ENCODE measurements around the gene GP9.
"Not testable (repeated sequence)": the region's sequence is repeated elsewhere in the genome, so short reads cannot be mapped to it uniquely, and the experiment has no call there.

Gene GP9

DNA sequence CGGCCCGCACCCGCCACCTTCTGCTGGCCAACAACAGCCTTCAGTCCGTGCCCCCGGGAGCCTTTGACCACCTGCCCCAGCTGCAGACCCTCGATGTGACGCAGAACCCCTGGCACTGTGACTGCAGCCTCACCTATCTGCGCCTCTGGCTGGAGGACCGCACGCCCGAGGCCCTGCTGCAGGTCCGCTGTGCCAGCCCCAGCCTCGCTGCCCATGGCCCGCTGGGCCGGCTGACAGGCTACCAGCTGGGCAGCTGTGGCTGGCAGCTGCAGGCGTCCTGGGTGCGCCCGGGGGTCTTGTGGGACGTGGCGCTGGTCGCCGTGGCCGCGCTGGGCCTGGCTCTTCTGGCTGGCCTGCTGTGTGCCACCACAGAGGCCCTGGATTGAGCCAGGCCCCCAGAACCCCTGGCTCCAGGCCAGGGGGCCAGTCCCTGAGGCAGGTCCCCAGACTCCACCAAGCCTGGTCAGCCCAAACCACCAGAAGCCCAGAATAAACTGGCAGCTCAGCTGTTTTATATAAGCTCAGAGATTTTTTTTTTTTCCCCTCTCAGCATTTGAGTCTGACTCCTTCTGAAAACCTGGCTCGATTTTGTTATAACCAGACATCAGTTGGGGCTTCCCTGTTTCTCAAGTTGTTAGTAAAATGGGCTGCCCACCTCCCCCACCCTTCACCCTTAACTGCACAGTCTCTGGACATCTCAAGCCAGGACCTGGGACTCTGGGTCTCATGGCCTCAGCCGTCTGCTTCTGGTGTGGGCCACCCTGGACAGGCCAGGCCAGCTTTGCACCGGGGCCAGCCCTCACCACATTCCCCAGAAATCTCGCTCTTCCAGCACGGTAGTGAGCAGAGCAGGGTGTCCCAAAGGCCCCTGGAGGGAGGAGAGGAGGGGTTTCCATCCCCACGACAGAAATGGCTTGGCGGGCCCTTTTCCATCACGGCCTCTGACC is 1.6 kb downstream of the GP9 start:
- TF ChIP-seq CTCF (conservative IDR thresholded peaks at IDR 0.05; ENCODE audit: control insufficient read depth, insufficient read depth, low read depth, low read length): no peak
- H3K4me3 ChIP-seq (ENCODE audit: control insufficient read depth, low read depth, low read length): no peak overlapping the region

DNA sequence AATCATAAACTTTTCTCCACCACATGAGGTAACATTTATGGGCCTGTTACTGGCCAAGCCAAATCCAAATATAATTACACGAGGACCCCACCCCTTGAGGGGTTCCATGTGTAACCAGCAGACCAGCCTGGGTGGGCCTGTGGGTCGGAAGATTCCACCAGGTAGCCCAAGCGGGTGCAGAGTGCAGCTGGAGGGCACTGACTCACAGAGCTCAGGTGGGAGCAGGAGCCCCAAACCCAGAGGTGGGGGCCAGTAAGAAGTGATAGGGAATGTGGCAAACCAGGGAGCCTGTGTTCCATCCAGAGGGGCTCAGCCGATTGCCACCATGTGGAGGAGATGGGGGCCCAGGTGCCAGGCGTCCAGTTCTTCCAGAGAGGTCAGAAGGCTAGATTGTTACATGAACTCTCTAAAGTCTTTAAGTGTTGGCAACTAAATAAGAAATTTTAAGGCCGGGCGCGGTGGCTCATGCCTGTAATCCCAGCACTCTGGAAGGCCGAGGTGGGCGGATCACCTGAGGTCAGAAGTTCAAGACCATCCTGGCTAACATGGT is 2.6 kb downstream of the GP9 start:
- DNase-seq (ENCODE audit: low read depth): no peak
- no peak for TF ChIP-seq CTCF (conservative IDR thresholded peaks at IDR 0.05; ENCODE audit: control insufficient read depth, insufficient read depth, low read depth, low read length)
- H3K4me3 ChIP-seq (ENCODE audit: control insufficient read depth, low read depth, low read length): no peak overlapping the region

More for the DNA sequence above, 1.6 kb downstream of the GP9 start:
- DNase-seq (ENCODE audit: low read depth): no peak

- no peak for DNase-seq (ENCODE audit: low read depth)
- H3K4me3 ChIP-seq (ENCODE audit: control insufficient read depth, low read depth, low read length): no peak overlapping the region
- no peak for TF ChIP-seq CTCF (conservative IDR thresholded peaks at IDR 0.05; ENCODE audit: control insufficient read depth, insufficient read depth, low read depth, low read length)
Observed at GRCh38 chr3:129063841-129064482, 3.4 kb downstream of the GP9 start.

DNA sequence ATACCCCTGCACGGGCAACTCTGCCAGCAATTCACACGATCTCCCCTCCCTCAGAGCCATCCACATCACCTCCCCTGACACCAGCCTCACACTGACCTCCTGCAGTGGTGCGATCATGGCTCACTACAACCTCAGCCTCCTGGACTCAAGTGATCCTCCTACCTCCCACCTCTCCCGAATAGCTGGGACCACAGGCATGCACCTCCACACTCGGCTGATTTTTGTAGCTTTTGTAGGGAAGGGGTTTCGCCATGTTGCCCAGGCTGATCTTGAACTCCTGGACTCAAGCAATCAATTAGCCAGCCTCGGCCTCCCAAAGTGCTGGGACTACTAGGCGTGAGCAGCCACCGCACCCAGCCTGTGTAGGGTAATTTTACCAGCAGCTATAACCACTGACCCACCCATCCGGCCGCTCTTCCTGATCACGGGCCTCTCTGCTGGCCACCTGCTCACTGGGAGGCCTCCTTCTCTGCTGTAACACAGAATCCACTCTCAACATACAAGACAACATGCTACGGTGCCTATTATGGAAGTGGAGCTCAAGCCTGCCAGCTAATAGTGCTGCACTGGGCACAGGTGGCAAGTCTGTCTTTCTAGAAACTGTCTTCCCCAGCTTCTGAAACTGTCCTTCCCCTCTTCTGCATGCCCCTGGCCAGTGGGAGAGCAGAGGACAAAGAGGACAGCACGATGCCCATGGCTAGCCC is 4.6 kb downstream of the GP9 start:
- no peak for DNase-seq (ENCODE audit: low read depth)
- TF ChIP-seq CTCF (conservative IDR thresholded peaks at IDR 0.05; ENCODE audit: control insufficient read depth, insufficient read depth, low read depth, low read length): no peak
- no peak overlapping the region for H3K4me3 ChIP-seq (ENCODE audit: control insufficient read depth, low read depth, low read length)

DNA sequence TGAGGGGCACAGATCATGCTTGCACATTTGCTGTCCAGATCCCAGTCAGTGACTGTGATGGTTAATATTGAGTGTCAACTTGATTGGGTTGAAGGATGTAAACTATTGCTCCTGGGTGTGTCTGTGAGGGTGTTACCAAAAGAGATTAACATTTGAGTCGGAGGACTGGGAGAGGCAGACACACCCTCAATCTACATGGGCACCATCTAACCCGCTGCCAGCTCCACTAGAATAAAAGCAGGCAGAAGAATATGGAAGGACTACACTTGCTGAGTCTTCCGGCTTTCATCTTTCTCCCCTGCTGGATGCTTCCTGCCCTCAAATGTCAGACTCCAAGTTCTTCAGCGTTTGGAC is 5.1 kb downstream of the GP9 start:
- no peak for DNase-seq (ENCODE audit: low read depth)
- no peak for TF ChIP-seq CTCF (conservative IDR thresholded peaks at IDR 0.05; ENCODE audit: control insufficient read depth, insufficient read depth, low read depth, low read length)
- no peak overlapping the region for H3K4me3 ChIP-seq (ENCODE audit: control insufficient read depth, low read depth, low read length)

DNA sequence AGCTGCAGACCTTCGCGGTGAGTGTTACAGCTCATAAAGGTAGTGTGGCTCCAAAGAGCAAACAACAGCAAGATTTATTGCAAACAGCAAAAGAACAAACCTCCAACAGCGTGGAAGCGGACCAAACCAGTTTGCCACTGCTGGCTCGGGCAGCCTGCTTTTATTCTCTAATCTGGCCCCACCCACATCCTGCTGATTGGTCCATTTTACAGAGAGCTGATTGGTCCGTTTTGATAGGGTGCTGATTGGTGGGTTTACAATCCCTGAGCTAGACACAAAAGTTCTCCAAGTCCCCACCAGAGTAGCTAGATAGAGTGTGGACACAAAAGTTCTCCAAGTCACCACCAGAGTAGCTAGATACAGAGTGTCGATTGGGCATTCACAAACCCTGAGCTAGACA is 7.1 kb downstream of the GP9 start:
- not testable (repeated sequence) for H3K4me3 ChIP-seq (ENCODE audit: control insufficient read depth, low read depth, low read length); DNase-seq (ENCODE audit: low read depth)
